GM19467 (cell line): Measurements from ENCODE around the gene EVA1B.
A peak's percentile ranks its signal among the peaks of the same experiment; 100 is the strongest.

Source experiments
- ATAC-seq: cut with Tn5 transposase; IDR thresholded peaks from one replicate; pipeline ENCODE4 v1.9.1; 2021; ENCODE audit warnings: mild to moderate bottlenecking, moderate library complexity; ENCODE audit not compliant: unreplicated experiment

Gene EVA1B

DNA sequence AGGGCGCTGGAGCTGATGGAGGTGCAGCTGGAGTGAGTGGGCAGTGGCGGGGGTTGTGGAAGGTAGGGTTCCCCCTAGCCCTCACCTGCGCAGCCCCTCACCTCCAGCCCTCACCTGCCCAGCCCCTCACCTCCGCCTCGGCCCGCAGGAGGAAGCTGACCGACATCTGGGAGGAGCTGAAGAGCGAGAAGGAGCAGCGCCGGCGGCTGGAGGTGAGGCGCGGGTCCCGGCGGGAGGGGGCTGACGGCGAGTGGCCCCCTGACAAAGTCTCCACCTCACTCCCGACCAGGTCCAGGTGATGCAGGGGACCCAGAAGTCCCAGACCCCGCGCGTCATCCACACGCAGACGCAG is 2.7 kb downstream of the EVA1B start:
- ATAC-seq, result no peak

DNA sequence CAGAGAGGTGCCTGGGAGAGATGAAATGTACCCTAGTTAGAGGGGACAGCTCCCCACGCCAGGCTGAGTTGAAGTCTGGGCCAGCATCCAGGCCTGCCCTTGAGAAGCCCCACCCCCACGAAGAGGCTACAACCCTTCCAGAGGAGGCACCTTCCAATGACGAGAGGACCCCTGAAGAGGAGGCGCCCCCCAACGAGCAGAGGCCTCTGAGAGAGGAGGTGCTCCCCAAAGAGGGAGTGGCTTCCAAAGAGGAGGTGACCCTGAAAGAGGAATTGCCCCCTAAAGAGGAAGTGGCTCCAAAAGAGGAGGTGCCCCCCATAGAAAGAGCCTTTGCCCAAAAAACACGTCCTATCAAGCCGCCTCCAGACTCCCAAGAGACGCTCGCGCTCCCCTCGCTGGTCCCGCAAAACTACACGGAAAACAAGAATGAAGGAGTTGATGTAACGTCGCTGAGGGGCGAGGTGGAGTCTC is 3.1 kb downstream of the EVA1B start:
- ATAC-seq, result no peak

DNA sequence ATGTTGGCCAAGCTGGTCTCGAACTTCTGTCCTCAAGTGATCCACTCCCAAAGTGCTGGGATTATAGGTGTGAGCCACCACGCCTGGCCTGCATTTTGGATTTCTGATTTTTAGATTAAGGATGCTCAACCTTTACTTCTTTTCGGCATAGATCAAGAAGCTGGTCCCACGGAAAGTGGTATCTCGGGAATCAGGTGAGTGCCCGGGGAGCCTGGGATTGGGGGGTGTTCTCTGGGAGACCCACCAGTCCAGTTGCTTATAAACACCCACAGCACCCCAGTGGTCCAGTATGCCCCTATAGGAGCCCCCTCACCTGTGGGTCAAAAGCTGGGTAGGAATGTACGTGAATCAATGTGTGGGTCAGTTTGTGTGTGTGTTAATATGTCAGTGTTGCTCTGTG is 14.0 kb downstream of the EVA1B start:
- ATAC-seq, result no peak

DNA sequence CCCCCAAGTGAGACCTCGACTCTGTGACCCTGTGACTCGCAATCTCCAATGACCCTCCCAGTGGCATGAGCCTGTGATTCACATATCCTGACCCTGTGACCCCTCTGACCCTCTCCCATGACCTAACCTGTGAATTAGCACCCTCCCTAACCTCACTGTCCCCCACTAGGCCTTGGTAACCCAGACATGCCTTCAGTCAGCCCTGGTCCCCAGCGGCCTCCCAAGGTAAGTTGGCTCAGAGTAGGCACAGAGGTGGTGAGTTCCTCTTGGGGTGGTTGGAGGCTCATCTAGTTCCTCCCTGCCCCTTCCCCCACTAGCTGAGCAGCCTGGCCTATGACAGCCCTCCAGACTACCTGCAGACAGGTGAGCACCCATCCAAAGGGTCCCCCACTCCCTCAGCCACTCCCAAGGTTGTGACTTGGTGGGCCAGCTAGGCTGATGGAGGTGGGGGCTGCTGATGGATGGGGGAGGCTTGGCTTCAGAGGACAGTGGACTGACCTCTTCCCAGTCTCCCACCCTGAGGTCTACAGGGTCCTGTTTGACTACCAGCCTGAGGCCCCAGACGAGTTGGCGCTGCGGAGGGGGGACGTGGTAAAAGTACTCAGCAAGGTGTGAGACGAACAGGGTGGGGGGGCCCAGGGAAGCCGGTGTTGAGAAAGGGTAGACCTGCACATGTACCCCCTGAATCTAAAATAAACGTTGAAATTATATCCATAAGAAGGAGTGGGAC is 15.7 kb downstream of the EVA1B start:
- ATAC-seq, result no peak

DNA sequence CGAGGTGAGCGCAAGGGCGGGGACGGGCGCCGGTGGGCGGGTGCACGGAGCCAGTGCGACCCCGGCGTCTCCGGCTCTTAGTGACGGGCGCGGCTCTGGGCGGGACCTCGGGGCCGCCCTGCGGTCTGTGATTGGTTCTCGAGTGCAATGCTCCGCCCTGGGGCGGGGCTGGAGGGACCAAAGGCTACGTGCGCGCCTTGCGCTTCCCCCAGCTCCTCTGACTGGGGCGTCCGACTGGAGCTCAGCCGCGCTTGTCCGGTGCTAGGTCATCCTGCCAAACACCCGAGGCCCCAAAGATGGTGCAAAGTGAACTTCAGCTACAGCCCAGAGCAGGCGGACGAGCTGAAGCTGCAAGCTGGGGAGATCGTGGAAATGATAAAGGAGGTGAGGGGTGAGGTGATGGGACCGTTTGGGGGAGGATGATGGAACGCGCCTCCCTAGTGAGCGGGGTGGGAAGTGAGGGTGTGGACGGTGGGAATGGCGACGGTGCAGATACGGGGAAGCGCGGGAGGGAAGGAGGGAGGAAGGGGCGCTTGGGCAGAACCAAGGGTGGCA is 16.5 kb downstream of the EVA1B start:
- peak; percentile 98 for ATAC-seq

DNA sequence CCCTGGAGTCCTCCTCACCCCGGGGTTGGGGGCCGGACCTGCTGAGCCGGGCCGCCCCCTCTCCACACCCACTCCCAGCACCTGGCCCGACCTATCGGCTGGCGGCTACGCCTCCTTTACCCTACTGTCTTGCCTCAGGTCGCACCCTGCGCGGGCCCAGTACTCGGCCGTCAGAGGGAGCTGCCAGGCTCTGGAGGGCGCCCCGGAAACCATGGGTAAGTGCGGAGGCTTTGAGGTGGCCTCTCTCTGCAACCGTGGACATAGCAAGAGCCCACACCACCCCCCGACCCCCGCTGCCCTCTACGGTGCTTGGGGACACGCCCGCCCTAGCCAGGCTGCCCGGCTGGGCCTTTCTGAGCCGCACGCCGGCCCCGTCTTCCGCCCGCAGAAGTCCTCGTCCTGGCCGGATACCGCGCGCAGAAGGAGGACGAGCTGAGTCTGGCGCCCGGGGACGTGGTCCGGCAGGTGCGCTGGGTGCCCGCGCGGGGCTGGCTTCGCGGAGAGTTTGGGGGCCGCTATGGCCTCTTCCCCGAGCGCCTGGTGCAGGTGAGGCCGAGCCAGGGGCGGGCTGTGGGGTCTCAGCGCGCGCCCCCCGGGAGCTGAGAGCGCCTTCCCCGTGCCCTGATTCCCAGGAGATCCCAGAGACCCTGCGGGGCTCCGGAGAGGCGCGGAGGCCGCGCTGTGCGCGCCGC is 17.1 kb downstream of the EVA1B start, which contains the start of gene SH3D21:
Gene SH3D21, plus strand, starts transcription at position 159 of the 692 bp plus-strand sequence. Its CDS starts 53 bp downstream, at position 212.
- ATAC-seq, result peak; percentile 34

DNA sequence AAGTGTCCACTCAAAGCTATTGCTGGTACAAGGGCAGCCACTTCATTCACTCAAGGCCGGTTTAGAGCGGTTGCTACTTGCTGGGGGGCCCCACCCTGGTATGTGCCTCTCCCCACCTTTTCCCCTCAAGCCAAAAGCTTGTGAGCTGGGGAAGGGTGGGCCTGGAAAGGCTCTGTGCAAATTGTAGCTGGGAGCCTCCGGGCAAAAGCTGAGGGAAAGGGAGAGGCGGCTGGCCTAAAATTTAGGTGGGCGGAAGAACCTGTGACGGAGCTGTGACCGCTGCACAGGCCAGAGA is 17.6 kb downstream of the EVA1B start:
- ATAC-seq, result no peak

DNA sequence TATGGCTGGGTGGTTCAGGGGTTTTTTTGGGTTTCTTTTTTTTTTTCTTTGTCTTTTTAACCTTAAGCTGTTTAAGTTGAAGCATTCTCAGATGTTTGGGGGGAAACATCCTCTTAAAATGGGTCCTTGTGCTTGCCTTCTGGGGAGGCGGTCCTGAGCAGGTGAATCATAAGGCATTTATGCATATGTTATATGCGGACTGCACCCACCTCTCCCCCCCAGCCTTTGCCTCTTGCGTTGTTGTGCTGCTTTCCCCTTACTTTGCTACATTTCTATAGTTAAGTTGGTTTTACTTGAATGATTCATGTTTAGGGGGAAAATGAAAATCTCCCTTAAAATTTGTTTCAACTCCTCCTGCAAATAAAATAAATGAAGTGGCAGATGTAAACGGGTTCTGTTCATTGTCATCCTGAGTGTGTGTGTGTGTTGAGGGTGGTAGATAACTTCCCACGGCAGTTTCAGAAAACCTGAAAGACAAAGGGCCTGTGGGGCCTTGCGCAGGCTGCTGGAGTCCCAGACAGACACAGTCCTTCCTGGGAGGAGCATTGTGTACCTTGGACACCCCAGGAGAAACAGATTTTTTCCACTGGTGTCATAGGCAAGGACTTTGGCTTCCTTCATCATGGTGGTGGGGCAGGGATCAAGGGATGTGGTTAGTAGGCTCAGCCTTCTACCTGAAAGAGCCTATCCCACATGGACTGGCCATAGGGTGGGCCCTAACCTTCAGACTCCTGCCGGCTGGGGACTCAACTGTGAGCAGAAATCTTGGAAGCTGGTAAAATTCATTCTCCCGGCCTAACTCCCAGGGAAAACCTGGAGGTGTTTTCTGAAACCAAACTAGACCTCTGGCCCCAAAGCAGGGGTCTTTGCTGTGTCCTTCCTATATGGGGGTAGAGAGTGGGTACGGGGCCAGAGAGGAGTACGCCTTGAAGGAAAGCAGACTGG is 18.2 kb downstream of the EVA1B start:
- no peak for ATAC-seq

DNA sequence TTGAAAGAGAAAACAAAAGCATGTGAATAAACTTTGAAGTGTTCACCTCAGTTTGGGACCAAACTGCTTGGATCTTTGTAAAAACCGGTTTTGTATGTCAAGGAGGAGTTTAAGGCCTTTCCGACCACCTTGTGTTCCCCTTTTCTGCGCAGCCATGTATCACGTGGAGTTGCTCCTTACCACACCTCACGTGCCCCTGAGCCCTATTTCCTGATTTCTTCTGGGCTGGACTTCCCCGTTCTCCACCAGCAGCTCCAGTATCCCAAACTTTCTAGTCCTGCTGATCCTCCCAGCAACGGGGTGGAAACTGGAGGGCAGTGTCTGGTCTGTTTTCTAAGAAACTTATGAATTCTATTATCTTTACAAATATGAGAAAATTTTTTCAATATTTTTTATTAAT is 18.9 kb downstream of the EVA1B start:
- ATAC-seq, result no peak

DNA sequence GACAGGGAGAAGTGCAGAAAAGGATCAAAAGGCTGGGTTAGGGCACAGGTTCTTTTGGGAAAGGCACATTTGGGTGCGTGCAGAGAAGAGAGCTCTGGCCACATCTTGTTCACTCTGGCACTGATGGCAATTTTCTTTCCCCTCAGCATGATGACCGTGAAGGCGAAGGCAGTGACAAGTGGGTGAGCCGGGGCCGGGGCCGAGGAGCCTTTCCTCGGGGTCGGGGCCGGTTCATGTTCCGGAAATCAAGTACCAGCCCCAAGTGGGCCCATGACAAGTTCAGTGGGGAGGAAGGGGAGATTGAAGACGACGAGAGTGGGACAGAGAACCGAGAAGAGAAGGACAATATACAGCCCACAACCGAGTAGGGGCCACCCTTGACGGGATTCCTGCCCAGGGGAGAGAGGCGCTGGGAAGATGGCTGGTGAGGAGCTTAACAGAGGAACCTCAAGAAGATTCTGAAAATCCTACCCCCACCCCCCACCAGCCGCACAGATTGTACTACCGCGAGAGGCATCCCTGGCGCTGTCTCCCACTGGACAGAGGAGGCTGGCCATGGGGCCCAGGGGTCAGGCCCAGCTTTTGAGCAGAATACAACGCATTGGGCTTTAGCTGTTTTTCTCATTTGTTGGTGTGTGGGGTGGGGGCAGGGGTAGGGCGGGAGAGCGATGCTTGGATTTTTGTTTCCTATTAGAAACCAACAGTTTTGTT is 19.6 kb downstream of the EVA1B start:
- ATAC-seq, result no peak

DNA sequence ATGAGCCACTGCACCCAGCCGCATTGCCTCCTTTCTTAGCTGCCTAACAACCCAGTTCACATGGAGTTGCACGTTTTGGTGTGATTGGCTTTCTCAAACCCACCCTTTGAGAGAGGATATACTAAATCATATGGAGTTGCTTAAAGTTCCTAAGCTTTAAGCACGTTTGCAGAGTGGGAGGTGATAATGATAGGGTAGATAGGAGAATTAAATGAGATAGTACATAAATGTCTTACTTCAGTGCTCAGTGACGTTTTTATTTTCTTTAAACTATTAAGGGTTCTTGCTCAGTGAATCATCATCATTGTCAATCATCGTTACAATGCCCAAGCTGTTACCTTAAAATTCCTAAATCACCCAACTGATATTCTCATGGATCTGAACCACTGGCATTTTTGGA is 20.2 kb downstream of the EVA1B start:
- ATAC-seq, result no peak

DNA sequence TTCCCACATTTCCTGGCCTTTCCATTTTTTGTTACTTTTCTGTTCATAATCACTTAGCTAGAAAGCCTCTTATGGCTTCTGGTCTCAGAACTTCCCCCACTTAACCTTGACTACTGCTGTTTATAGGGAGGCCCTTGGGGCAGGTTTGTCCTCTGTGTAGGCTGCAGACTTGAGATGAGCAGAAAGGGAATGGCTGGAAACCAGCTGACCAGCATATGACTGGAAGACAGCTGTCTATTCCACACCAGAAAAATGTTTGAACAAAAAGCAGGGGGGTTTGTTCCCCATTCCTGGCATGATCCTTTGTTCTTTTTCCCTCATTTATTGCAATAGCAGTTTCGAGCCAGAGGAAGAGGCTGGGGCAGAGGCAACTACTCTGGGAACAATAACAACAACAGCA is 22.2 kb downstream of the EVA1B start:
- ATAC-seq, result no peak

DNA sequence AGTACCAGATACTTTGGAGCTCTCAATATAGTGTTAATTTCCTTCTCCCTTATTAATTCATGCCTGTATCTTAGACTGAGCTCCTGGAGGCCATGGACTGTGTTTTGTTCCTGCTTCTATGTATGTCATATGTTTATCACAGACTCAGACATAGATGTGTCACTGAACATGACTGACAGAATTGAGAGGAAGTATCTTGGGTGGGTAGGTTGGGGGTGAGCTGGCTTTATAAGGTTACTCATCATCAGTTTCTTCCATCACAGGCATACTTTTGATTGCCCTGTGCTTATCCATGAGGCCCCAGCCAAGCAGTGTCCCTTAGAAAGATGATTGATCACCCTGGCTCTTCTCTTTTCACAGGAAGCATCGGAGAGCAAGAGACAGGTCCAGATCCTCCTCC is 22.9 kb downstream of the EVA1B start:
- no peak for ATAC-seq

DNA sequence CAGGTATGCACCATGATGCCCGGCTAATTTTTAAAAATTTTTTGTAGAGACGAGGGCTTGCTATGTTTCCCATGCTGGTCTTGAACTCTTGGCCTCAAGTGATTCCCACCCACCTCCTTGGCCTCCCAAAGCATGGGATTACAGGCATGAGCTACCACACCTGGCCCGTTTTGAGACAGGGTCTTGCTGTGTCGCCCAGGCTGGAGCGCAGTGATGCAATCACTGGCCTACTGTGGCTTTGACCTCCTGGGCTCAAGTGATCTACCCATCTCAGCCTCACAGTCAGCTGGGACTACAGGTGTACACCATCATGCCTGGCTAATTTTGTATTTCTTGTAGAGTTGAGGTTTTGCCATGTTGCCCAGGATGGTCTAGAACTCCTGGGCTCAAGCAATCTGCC is 24.8 kb downstream of the EVA1B start:
- ATAC-seq, result no peak

DNA sequence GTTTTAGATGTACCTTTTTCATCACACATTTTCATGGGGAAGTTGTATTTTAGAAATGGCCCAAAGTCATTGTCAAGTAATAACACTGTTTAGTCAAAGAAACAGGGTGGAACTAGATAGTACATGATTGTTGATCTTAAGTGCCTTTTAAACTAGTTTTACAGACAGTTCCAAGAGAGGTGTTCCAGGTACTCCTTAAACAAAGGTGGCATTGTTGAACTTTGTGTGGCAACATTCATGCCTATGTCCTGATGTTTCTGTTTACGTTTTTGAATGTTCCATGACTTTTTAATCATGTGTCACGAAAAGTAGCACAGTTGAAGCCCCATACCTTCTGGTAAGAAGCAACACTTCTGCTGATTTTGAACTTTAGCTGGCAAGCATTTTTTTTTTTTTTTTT is 26.4 kb downstream of the EVA1B start:
- ATAC-seq, result no peak

DNA sequence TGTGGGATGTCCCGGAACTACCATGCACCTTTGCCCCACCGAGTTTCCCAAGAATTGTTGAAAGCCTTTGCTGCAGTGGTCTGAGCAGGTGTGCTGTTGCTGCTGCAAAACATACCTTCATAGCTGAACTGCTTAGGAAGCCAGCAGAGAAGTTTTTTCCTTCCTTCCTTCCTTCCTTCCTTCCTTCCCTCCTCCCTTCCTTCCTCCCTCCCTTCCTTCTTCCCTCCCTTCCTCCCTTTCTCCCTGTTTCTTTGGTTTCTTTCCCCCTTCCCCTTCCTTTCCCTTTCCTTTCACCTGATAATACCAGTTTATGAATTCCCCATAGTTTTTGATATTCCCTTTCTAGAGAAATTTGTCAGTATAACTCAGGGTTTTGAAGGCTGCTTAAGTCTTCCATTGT is 28.1 kb downstream of the EVA1B start:
- no peak for ATAC-seq

DNA sequence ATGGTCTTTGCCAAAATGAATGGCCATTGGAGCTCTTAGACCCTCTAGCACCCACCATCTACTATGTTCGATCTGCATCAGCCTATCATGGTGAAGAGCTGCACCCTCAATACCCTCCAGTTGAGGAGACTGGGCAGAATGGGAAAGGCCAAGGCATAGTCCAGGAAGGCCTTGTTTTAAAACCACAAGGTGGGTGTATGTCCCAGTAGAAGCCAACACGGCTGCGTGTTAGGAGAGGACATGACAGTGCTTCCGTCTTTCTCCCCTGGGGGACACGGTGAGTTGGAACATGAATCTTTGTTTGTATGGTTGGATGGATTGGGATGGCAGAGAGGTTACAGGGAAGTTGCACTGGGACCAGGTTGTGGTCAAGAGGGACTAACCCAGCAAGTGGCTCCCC is 35.9 kb downstream of the EVA1B start:
- ATAC-seq, result no peak

DNA sequence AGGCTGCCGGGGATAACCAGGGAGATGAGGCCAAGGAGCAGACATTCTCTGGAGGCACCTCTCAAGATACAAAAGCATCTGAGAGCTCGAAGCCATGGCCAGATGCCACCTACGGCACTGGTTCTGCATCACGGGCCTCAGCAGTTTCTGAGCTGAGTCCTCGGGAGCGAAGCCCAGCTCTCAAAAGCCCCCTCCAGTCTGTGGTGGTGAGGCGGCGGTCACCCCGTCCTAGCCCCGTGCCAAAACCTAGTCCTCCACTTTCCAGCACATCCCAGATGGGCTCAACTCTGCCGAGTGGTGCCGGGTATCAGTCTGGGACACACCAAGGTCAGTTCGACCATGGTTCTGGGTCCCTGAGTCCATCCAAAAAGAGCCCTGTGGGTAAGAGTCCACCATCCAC is 36.6 kb downstream of the EVA1B start:
- no peak for ATAC-seq

DNA sequence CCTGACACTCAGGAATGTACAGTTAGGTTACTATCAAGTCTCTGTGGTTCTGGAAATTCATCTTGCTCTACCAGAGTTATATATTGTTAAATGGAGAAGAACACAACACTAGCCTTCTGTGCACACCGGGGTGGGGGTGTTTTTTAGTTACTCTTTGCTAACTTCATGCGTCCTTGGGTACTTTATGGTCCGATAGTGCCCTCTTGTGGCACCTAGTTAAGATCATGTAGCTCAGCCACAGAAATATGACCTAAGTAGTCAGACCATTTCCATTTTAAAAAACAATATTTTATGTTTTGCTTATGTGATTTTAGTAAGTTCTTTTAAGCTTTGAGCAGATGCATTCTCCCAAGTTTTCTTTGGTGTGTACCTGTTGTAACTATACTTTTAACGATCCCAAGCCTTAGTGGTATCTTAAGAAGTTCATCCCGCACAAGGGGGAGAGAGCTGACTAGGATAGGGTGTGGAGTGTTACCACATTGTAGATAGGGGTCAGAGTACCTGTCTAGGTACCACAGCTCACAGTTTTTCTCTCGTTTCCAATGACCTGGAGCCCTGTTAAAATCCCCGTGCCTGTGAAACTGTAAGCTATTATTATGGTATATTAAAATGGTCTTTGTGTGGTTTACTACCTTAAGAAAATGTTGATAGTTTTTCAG is 37.9 kb downstream of the EVA1B start:
- ATAC-seq, result no peak

DNA sequence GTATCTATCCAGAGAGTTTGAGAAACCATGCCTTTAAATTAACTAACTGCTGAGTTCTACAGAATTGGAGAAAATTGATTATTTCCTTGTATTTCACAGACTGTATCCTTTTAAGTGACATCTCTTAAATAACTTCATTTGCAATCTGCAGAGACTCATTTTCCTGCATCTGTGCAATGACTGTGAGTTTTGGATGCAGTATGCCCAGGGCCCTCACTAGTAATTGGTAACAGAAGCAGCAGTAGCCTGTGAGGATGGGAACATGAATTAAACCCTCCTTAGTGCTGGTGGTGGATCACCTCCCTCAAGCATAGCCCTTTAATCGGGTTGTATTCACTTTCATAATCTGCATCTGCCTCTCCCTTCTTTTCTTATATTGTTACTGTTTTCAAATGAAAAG is 38.9 kb downstream of the EVA1B start:
- ATAC-seq, result no peak
